HG03066 (cell line): ENCODE results near the gene HTRA2.
"Not testable (repeated sequence)": the region's sequence is repeated elsewhere in the genome, so short reads cannot be mapped to it uniquely, and the experiment has no call there.

Source experiments
- ATAC-seq: cut with Tn5 transposase; IDR thresholded peaks from one replicate; pipeline ENCODE4 v1.9.1; 2021; ENCODE audit warnings: low read depth; ENCODE audit not compliant: unreplicated experiment

The HTRA2 gene

GRCh38 chr2:74556831-74557370, 27.2 kb downstream of the HTRA2 start:
- ATAC-seq: no peak

- no peak for ATAC-seq
Measured at GRCh38 chr2:74558284-74559230, 28.8 kb downstream of the HTRA2 start.

GRCh38 chr2:74559912-74560311, 30.2 kb downstream of the HTRA2 start:
- ATAC-seq: no peak

GRCh38 chr2:74560591-74560990, 30.9 kb downstream of the HTRA2 start:
- ATAC-seq: no peak

GRCh38 chr2:74561022-74561421, 31.3 kb downstream of the HTRA2 start:
- not testable (repeated sequence) for ATAC-seq

GRCh38 chr2:74562126-74562775, 32.5 kb downstream of the HTRA2 start:
- ATAC-seq: no peak

GRCh38 chr2:74564222-74564621, 34.5 kb downstream of the HTRA2 start:
- ATAC-seq: no peak

GRCh38 chr2:74566076-74566753, 36.5 kb downstream of the HTRA2 start:
- no peak for ATAC-seq

GRCh38 chr2:74566754-74567085, 37.0 kb downstream of the HTRA2 start:
- ATAC-seq: no peak

GRCh38 chr2:74567881-74568280, 38.1 kb downstream of the HTRA2 start:
- no peak for ATAC-seq

GRCh38 chr2:74569686-74570085, 40.0 kb downstream of the HTRA2 start:
- ATAC-seq: no peak

- peak; percentile 66 for ATAC-seq
Measured at GRCh38 chr2:74571058-74571457, 41.3 kb downstream of the HTRA2 start.

- ATAC-seq: no peak
Measured at GRCh38 chr2:74572178-74572925, 42.6 kb downstream of the HTRA2 start.

- peak; percentile 47 for ATAC-seq
Measured at GRCh38 chr2:74573747-74574562, 44.2 kb downstream of the HTRA2 start.

- ATAC-seq: no peak
Measured at GRCh38 chr2:74575320-74575719, 45.6 kb downstream of the HTRA2 start.

GRCh38 chr2:74576211-74576862, 46.6 kb downstream of the HTRA2 start:
- no peak for ATAC-seq

- no peak for ATAC-seq
Measured at GRCh38 chr2:74576863-74577229, 47.1 kb downstream of the HTRA2 start.

- ATAC-seq: no peak
Measured at GRCh38 chr2:74577448-74577847, 47.7 kb downstream of the HTRA2 start.

GRCh38 chr2:74578408-74578807, 48.7 kb downstream of the HTRA2 start:
- peak; percentile 42 for ATAC-seq
